Suprapubic skin (tissue), 4 donors: Measurements from ENCODE around the gene ROR2.

Source experiments
- POLR2A ChIP-seq, 2 donors: fragments of 450-650 bp; IDR thresholded peaks; one replicate each; pipeline ENCODE4 v1.6.1; 2017; ENCODE audit warnings: antibody characterized with exemption in 2 of 2, mild to moderate bottlenecking in 2 of 2, moderate library complexity in 2 of 2
- POLR2AphosphoS5 ChIP-seq, 3 donors: sonication (generic); formaldehyde crosslinking; IDR thresholded peaks; one replicate each; pipeline ENCODE4 v1.6.1; 2017; ENCODE audit warnings: antibody characterized with exemption in 3 of 3

GRCh38 chr9:91727972-91728371, 222.1 kb downstream of the ROR2 start:
- no peak for TF ChIP-seq POLR2A (IDR thresholded peaks at IDR 0.05)
- no peak for TF ChIP-seq POLR2AphosphoS5 (IDR thresholded peaks at IDR 0.05)
